HepG2 (cell line): ENCODE data around the gene SUPT4H1. TPM values are rescaled to one million over a fixed set of nuclear protein-coding genes. Genes with fewer than 3 reads are reported as not detected.
A peak's percentile ranks its signal among the peaks of the same experiment; 100 is the strongest.

Experiments
- ATAC-seq: fragments of 200-7000 bp; cut with Tn5 transposase; 3 replicates; pipeline ENCODE4 v1.9.1; 2020; ENCODE audit warnings: mild to moderate bottlenecking, moderate library complexity
- BruUV-seq: library from RNA; stranded (reverse); fragments of 400-500 nt; replicated peaks from 2 replicates; lab custom pipeline; 2021; lab: Mats Ljungman, UMichigan
- CTCF ChIA-PET: fragments of 300-600 bp; formaldehyde crosslinking; extraction: SDS; loops from one replicate; lab custom pipeline; 2021; ENCODE audit warnings: low total read pairs, inconsistent platforms, low intra/inter-chr PET ratio; lab: Yijun Ruan, JAX
- POLR2A ChIA-PET: fragments of 350-600 bp; sonication (Branson Sonifier 250); formaldehyde crosslinking; loops from one replicate; lab custom pipeline; 2020; ENCODE audit warnings: antibody characterized with exemption, inconsistent platforms; lab: Yijun Ruan, JAX
- DNase-seq: peaks from one replicate; pipeline ENCODE4 v3.0.0-alpha.2; 2015; ENCODE audit warnings: low spot score
- FAIRE-seq: peaks from 3 replicates; lab custom pipeline; 2011; peaks lifted over from hg19 to GRCh38; lab: Jason Lieb, UNC
- H2AFZ ChIP-seq: one replicate; pipeline ENCODE4 v1.6.1; 2011; ENCODE audit warnings: low read length, inconsistent platforms
- H3K27ac ChIP-seq: fragments of 300-600 bp; 3 replicates; pipeline ENCODE4 v1.8.0; 2011; ENCODE audit warnings: mixed run types, mild to moderate bottlenecking, mixed read lengths, low read length, inconsistent platforms; ENCODE audit not compliant: insufficient read depth; ENCODE audit errors: extremely low read length
- H3K27me3 ChIP-seq, 2 experiments: fragments of 200-600 bp in 1 of 2; 2 replicates in 1 of 2; 3 replicates in 1 of 2; pipeline versions ENCODE4 v1.6.0 to v1.8.0; 2011; ENCODE audit warnings: low read length in 2 of 2, mild to moderate bottlenecking in 2 of 2, moderate library complexity in 2 of 2, inconsistent platforms in 1 of 2; ENCODE audit not compliant: insufficient read depth in 2 of 2, control insufficient read depth in 1 of 2
- H3K36me3 ChIP-seq, 2 experiments: fragments of 200-600 bp in 1 of 2; replicated peaks in 1 of 2; 2 replicates in 1 of 2; 3 replicates in 1 of 2; pipeline versions ENCODE4 v1.5.1 to v1.8.0; 2011; ENCODE audit warnings: low read length in 2 of 2, inconsistent platforms in 1 of 2; ENCODE audit not compliant: insufficient read depth in 2 of 2, control insufficient read depth in 1 of 2
- H3K4me1 ChIP-seq: 2 replicates; pipeline ENCODE4 v1.5.1; 2012; ENCODE audit warnings: low read length, inconsistent platforms; ENCODE audit not compliant: insufficient read depth
- H3K4me2 ChIP-seq: 2 replicates; pipeline ENCODE4 v1.6.0; 2011; ENCODE audit warnings: low read depth, low read length, inconsistent platforms
- H3K4me3 ChIP-seq, 3 experiments: fragments of 200-600 bp in 1 of 3; sonication (generic), shearing (Covaris generic) in 1 of 3; replicated peaks in 1 of 3; 2 replicates each; pipeline ENCODE4 v1.5.1; 2011 to 2016; ENCODE audit warnings: low read length in 3 of 3, inconsistent platforms in 2 of 3, low read depth in 2 of 3, mild to moderate bottlenecking in 2 of 3, control low read depth in 1 of 3, mixed read lengths in 1 of 3; ENCODE audit not compliant: insufficient read depth in 1 of 3
- H3K79me2 ChIP-seq: one replicate; pipeline ENCODE4 v1.6.1; 2011; ENCODE audit warnings: low read length, inconsistent platforms; ENCODE audit not compliant: insufficient read depth
- H3K9ac ChIP-seq: 2 replicates; pipeline ENCODE4 v1.6.0; 2011; ENCODE audit warnings: mild to moderate bottlenecking, low read depth, low read length, inconsistent platforms; ENCODE audit not compliant: insufficient read depth
- H3K9me3 ChIP-seq: 2 replicates; pipeline ENCODE4 v1.5.1; 2012; ENCODE audit warnings: mild to moderate bottlenecking, low read length
- H4K20me1 ChIP-seq: 2 replicates; pipeline ENCODE4 v1.6.0; 2011; ENCODE audit warnings: inconsistent platforms, mild to moderate bottlenecking, low read length, moderate library complexity; ENCODE audit not compliant: insufficient read depth
- DNMT1 ChIP-seq: sonication (generic); formaldehyde crosslinking; IDR thresholded peaks from 2 replicates; pipeline ENCODE4 v1.5.1; 2020; ENCODE audit warnings: mild to moderate bottlenecking, missing genetic modification reagents
- KDM3A ChIP-seq: IDR thresholded peaks from 2 replicates; pipeline ENCODE4 v1.6.1; 2018; ENCODE audit warnings: low read depth, missing compliant biosample characterization
- ZNF589 ChIP-seq: sonication (generic); formaldehyde crosslinking; conservative IDR thresholded peaks from 2 replicates; pipeline ENCODE4 v1.8.0; 2022; ENCODE audit warnings: mild to moderate bottlenecking, moderate library complexity, missing genetic modification reagents
- ZNF687 ChIP-seq: sonication (generic); formaldehyde crosslinking; IDR thresholded peaks from 2 replicates; pipeline ENCODE4 v1.5.1; 2020; ENCODE audit warnings: mild to moderate bottlenecking, missing genetic modification reagents, moderate library complexity
- WGBS: methylation state at CpG from one replicate; pipeline ENCODE4 v1.1.6; 2017; ENCODE audit warnings: low lambda C conversion rate; 5-methylcytosine and 5-hydroxymethylcytosine counted together
- in situ Hi-C: cut with HindIII; loops from 2 replicates; pipeline ENCODE4 v1.10.0; 2017; ENCODE audit warnings: low pct_unique_long_range_greater_than_20kb; ENCODE audit not compliant: extremely low pct_ligation_motif_present
- intact Hi-C: fragments of 100-400 bp; cut with micrococcal nuclease; formaldehyde crosslinking; loops from one replicate; pipeline ENCODE4 v1.10.0; 2022; ENCODE audit not compliant: unreplicated experiment
- polyA plus RNA-seq, 8 experiments: library from polyadenylated mRNA; depleted of rRNA in 3 of 8; stranded (reverse) in 7 of 8; unstranded in 1 of 8; fragments of >200 nt; fragmentation: Illumina TruSeq in 4 of 8; extraction: Trizol in 4 of 8; gene quantifications; 2 replicates each; pipeline versions ENCODE4 v1.2.1 to v1.2.3, GENCODE V29; 2011 to 2016; ENCODE audit warnings: low read depth in 4 of 8, missing spikeins in 1 of 8, mixed read lengths in 1 of 8; ENCODE audit not compliant: insufficient read depth in 1 of 8
- total RNA-seq, 5 experiments: library from RNA; depleted of rRNA; stranded (reverse); fragments of >200 nt; fragmentation: Illumina TruSeq; extraction: Trizol; gene quantifications; 2 replicates each; pipeline ENCODE4 v1.2.3, GENCODE V29; 2016; ENCODE audit warnings: low read depth in 1 of 5
- TF ChIP-seq, protein P1 (sequence below): sonication (generic); formaldehyde crosslinking; IDR thresholded peaks from 2 replicates; pipeline ENCODE4 v1.9.0; 2022; ENCODE audit warnings: missing genetic modification reagents, mild to moderate bottlenecking, borderline replicate concordance
- TF ChIP-seq, protein P2 (sequence below): sonication (generic); formaldehyde crosslinking; IDR thresholded peaks from 2 replicates; pipeline ENCODE4 v1.8.1; 2023; ENCODE audit warnings: missing genetic modification reagents, mild to moderate bottlenecking, borderline replicate concordance

Gene SUPT4H1
- total and polyA plus RNA-seq, 2 of the 13 experiments (the other 11 are each of a cell fraction or from before 2014, with no cell fraction given): 155 to 244 TPM

DNA sequence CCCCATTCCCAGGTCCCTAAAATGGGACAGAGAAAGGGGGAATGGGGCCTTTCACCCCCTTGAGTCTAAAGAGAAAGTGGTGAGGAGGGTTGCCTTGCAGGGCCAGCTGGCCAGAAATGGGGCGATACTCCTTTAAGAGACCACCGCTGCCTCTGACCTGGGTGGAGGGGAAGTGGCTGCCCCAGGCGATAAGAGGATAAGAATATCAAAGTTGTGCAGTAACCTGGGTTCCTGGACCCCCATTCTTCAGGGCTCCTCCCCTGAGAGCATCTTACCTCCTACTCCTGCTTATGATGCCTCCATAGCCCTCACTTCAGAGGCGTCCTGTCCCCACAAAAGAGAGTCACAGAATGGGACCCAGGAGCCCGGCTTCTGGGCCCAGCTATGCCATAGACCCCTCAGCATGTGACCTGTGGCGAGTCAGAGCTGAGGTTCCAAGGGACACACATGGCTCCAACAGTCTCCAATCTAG, 18.2 kb downstream of the SUPT4H1 start:
- POLR2A ChIA-PET: interaction anchor here (0.9 kb wide), 1 partner anchor 14 kb away, joined by 3 read pairs; no protein-coding TSS in a partner anchor
- CTCF ChIA-PET: no interaction called here

GRCh38 chr17:58332778-58333735, 18.9 kb downstream of the SUPT4H1 start:
- no peak overlapping the region for H3K27ac ChIP-seq

More for the DNA sequence above, 18.2 kb downstream of the SUPT4H1 start:
- TF ChIP-seq, protein P1, sequence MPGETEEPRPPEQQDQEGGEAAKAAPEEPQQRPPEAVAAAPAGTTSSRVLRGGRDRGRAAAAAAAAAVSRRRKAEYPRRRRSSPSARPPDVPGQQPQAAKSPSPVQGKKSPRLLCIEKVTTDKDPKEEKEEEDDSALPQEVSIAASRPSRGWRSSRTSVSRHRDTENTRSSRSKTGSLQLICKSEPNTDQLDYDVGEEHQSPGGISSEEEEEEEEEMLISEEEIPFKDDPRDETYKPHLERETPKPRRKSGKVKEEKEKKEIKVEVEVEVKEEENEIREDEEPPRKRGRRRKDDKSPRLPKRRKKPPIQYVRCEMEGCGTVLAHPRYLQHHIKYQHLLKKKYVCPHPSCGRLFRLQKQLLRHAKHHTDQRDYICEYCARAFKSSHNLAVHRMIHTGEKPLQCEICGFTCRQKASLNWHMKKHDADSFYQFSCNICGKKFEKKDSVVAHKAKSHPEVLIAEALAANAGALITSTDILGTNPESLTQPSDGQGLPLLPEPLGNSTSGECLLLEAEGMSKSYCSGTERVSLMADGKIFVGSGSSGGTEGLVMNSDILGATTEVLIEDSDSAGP (CRISPR knock-in tag): peak; percentile 85
- no peak for TF ChIP-seq DNMT1 (CRISPR knock-in tag)
- FAIRE-seq (no peak), ATAC-seq (no peak), DNase-seq (no peak)
- peaks cover 4 to 6% of the 10 kb centered on the region in 2 experiments; a peak in 3 of 5 replicates for H3K27me3 ChIP-seq
- no peaks in the 10 kb centered on the region for H3K9me3 ChIP-seq
- H3K36me3 ChIP-seq: no peaks in the 10 kb centered on the region
- intact Hi-C loops (no loop called here), in situ Hi-C loops (no loop called here)
- no peak overlapping the region for H3K27ac ChIP-seq
- no peaks in the 10 kb centered on the region for H4K20me1 ChIP-seq
- peaks cover 62% of the 10 kb centered on the region for H3K4me1 ChIP-seq
- H3K79me2 ChIP-seq: no peaks in the 10 kb centered on the region
- no TSS peak for BruUV-seq
- no peak overlapping the region for H2AFZ ChIP-seq
- peak overlapping the region; percentile 64; the same call in 1 of the 2 replicates for H3K4me2 ChIP-seq
- H3K4me3 ChIP-seq: no peak overlapping the region
- no peak overlapping the region for H3K9ac ChIP-seq
- whole genome bisulfite sequencing: 33% methylated on average over 6 of the region's 6 CpGs

More at GRCh38 chr17:58332778-58333735, 18.9 kb downstream of the SUPT4H1 start:
- intact Hi-C loops (no loop called here), in situ Hi-C loops (no loop called here)
- Histone ChIP-seq H3K36me3 (no peaks in the 10 kb centered on the region), H3K79me2 (no peaks in the 10 kb centered on the region), H4K20me1 (no peaks in the 10 kb centered on the region), H2AFZ (no peak overlapping the region), H3K4me3 (no peak overlapping the region), H3K4me1 (peaks cover 62% of the 10 kb centered on the region), H3K9me3 (no peaks in the 10 kb centered on the region), H3K27me3 (peaks cover 5 to 13% of the 10 kb centered on the region in 2 experiments; a peak in 3 of 5 replicates), H3K4me2 (peak overlapping the region; percentile 64; the same call in 1 of the 2 replicates)
- POLR2A ChIA-PET: interaction anchor here (0.9 kb wide), 1 partner anchor 14 kb away, joined by 3 read pairs; no protein-coding TSS in a partner anchor
- BruUV-seq: no TSS peak
- CTCF ChIA-PET: no interaction called here
- ATAC-seq (no peak), DNase-seq (no peak)
- TF ChIP-seq ZNF687 (CRISPR knock-in tag) (0 out of 2 replicates have a peak, but pooled peaks have one; percentile 17), KDM3A (CRISPR knock-in tag) (no peak), ZNF589 (CRISPR knock-in tag) (0 out of 2 replicates have a peak, but pooled peaks have one; percentile 20)
- TF ChIP-seq, protein P2, sequence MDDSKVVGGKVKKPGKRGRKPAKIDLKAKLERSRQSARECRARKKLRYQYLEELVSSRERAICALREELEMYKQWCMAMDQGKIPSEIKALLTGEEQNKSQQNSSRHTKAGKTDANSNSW (CRISPR knock-in tag): no peak
- TF ChIP-seq, all 625 proteins: peak for 2
- H3K9ac ChIP-seq: no peak overlapping the region
- no peak for FAIRE-seq
- WGBS: 67% methylated on average over 16 of the region's 21 CpGs
